ENCODE results near the gene KCNT1. TPM values are rescaled to one million over a fixed set of nuclear protein-coding genes. Genes with fewer than 3 reads are reported as not detected.

Gene KCNT1
- total RNA-seq, 1 donor = not detected

DNA sequence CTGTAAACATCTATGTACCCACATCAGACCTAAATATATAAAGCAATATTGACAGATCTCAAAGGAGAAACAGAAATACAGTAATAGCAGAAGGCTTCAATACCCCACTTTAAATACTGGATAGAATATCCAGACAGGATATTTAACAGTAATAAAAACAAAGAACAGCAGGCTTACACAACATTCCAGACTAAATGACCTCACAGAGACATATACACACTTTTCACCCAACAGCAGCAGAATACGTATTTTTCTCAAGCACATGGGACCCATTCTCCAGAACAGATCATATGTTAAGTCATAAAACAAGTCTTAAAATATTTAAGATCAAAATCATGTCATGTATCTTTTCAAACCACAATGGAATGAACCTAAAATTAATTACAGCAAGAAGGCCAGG lies 128.5 kb downstream of the KCNT1 start:
- H3K4me2 ChIP-seq (ENCODE audit: insufficient read depth, low read length) = no peak overlapping the region
- no peak overlapping the region for H2AFZ ChIP-seq (ENCODE audit: low read length)
- H3K36me3 ChIP-seq (ENCODE audit: insufficient read depth, low read length) = peaks cover 2% of the 10 kb centered on the region
- no peaks in the 10 kb centered on the region for H3K9me3 ChIP-seq (ENCODE audit: low read depth, low read length)
- TF ChIP-seq, protein P1, sequence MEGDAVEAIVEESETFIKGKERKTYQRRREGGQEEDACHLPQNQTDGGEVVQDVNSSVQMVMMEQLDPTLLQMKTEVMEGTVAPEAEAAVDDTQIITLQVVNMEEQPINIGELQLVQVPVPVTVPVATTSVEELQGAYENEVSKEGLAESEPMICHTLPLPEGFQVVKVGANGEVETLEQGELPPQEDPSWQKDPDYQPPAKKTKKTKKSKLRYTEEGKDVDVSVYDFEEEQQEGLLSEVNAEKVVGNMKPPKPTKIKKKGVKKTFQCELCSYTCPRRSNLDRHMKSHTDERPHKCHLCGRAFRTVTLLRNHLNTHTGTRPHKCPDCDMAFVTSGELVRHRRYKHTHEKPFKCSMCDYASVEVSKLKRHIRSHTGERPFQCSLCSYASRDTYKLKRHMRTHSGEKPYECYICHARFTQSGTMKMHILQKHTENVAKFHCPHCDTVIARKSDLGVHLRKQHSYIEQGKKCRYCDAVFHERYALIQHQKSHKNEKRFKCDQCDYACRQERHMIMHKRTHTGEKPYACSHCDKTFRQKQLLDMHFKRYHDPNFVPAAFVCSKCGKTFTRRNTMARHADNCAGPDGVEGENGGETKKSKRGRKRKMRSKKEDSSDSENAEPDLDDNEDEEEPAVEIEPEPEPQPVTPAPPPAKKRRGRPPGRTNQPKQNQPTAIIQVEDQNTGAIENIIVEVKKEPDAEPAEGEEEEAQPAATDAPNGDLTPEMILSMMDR (IDR thresholded peaks at IDR 0.05; ENCODE audit: extremely low read depth, low read depth, low read length) = no peak
- H3K4me1 ChIP-seq (ENCODE audit: insufficient read depth, low read length) = no peaks in the 10 kb centered on the region
- no peaks in the 10 kb centered on the region for H3K27me3 ChIP-seq (ENCODE audit: insufficient read depth, low read length)
- peaks cover 39% of the 10 kb centered on the region for H3K79me2 ChIP-seq (ENCODE audit: insufficient read depth, low read length)
- DNase-seq (ENCODE audit: insufficient read length, low spot score, missing footprints) = peak; percentile 9
- H3K27ac ChIP-seq (ENCODE audit: low read depth, low read length) = no peak overlapping the region
- H4K20me1 ChIP-seq (ENCODE audit: insufficient read depth, low read length) = peaks cover 41% of the 10 kb centered on the region
- no peak overlapping the region for H3K4me3 ChIP-seq (ENCODE audit: insufficient read depth, low read length)

- Histone ChIP-seq H3K27ac (ENCODE audit: low read depth, low read length) (no peak overlapping the region), H3K9me3 (ENCODE audit: low read depth, low read length) (no peaks in the 10 kb centered on the region), H4K20me1 (ENCODE audit: insufficient read depth, low read length) (peaks cover 23% of the 10 kb centered on the region)
Observed at GRCh38 chr9:135833864-135834263, 131.9 kb downstream of the KCNT1 start.

DNA sequence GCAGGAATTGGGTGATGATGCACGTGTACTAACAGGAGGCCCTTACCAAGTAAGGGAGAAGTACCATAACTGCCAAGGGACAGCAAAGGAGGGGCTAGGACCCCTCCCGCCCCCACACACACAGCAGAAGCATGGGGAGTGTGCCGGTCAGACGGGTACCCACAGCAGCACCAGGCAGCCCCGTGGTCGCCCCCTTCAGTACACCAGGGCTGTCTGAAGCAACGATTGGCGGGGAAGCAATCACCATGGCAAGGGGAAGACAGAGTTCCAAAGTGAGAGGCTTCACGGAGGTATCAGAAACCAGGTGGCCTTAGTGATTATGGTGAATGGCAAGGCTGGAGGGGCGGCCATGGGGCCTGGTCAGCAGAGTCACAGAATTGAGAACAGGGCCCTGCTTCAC lies 133.1 kb downstream of the KCNT1 start:
- H3K27ac ChIP-seq (ENCODE audit: low read depth, low read length) = no peak overlapping the region
- H3K36me3 ChIP-seq (ENCODE audit: insufficient read depth, low read length) = peaks cover 2% of the 10 kb centered on the region
- peaks cover 30% of the 10 kb centered on the region for H4K20me1 ChIP-seq (ENCODE audit: insufficient read depth, low read length)
- H3K4me3 ChIP-seq (ENCODE audit: insufficient read depth, low read length) = no peak overlapping the region
- H3K9me3 ChIP-seq (ENCODE audit: low read depth, low read length) = no peaks in the 10 kb centered on the region
- H3K4me2 ChIP-seq (ENCODE audit: insufficient read depth, low read length) = no peak overlapping the region
- no peaks in the 10 kb centered on the region for H3K27me3 ChIP-seq (ENCODE audit: insufficient read depth, low read length)
- TF ChIP-seq, protein P1 (IDR thresholded peaks at IDR 0.05; ENCODE audit: extremely low read depth, low read depth, low read length) = no peak
- H2AFZ ChIP-seq (ENCODE audit: low read length) = no peak overlapping the region
- no peaks in the 10 kb centered on the region for H3K4me1 ChIP-seq (ENCODE audit: insufficient read depth, low read length)
- peak; percentile 10 for DNase-seq (ENCODE audit: insufficient read length, low spot score, missing footprints)
- H3K79me2 ChIP-seq (ENCODE audit: insufficient read depth, low read length) = peaks cover 42% of the 10 kb centered on the region

More at GRCh38 chr9:135833864-135834263, 131.9 kb downstream of the KCNT1 start:
- Histone ChIP-seq H3K36me3 (ENCODE audit: insufficient read depth, low read length) (peaks cover 2% of the 10 kb centered on the region), H3K4me1 (ENCODE audit: insufficient read depth, low read length) (no peaks in the 10 kb centered on the region), H3K79me2 (ENCODE audit: insufficient read depth, low read length) (peaks cover 35% of the 10 kb centered on the region), H3K4me3 (ENCODE audit: insufficient read depth, low read length) (no peak overlapping the region), H2AFZ (ENCODE audit: low read length) (no peak overlapping the region), H3K27me3 (ENCODE audit: insufficient read depth, low read length) (no peaks in the 10 kb centered on the region), H3K4me2 (ENCODE audit: insufficient read depth, low read length) (no peak overlapping the region)
- no peak for DNase-seq (ENCODE audit: insufficient read length, low spot score, missing footprints)
- TF ChIP-seq, protein P1 (IDR thresholded peaks at IDR 0.05; ENCODE audit: extremely low read depth, low read depth, low read length) = no peak

- H3K4me2 ChIP-seq (ENCODE audit: insufficient read depth, low read length) = no peak overlapping the region
- no peaks in the 10 kb centered on the region for H3K9me3 ChIP-seq (ENCODE audit: low read depth, low read length)
- H3K27ac ChIP-seq (ENCODE audit: low read depth, low read length) = no peak overlapping the region
- H3K36me3 ChIP-seq (ENCODE audit: insufficient read depth, low read length) = no peaks in the 10 kb centered on the region
- H3K27me3 ChIP-seq (ENCODE audit: insufficient read depth, low read length) = no peaks in the 10 kb centered on the region
- TF ChIP-seq, protein P1 (IDR thresholded peaks at IDR 0.05; ENCODE audit: extremely low read depth, low read depth, low read length) = no peak
- H3K4me1 ChIP-seq (ENCODE audit: insufficient read depth, low read length) = no peaks in the 10 kb centered on the region
- no peak overlapping the region for H3K4me3 ChIP-seq (ENCODE audit: insufficient read depth, low read length)
- DNase-seq (ENCODE audit: insufficient read length, low spot score, missing footprints) = no peak
- peaks cover 43% of the 10 kb centered on the region for H3K79me2 ChIP-seq (ENCODE audit: insufficient read depth, low read length)
- H4K20me1 ChIP-seq (ENCODE audit: insufficient read depth, low read length) = peaks cover 21% of the 10 kb centered on the region
- H2AFZ ChIP-seq (ENCODE audit: low read length) = no peak overlapping the region
Observed at GRCh38 chr9:135839516-135839915, 137.5 kb downstream of the KCNT1 start.

Measured in osteoblast (primary cell).